Hypothalamus (tissue), 51 donors: ENCODE results near the gene PSMC4.
A peak's percentile ranks its signal among the peaks of the same experiment; 100 is the strongest.

ENCODE experiments used
- DNase-seq, 51 donors: peaks; one replicate each; lab custom pipeline; 2025; lab: John Stamatoyannopoulos, UW

The PSMC4 gene

GRCh38 chr19:39987167-39987566 lies 16.2 kb downstream of the PSMC4 start:
- DNase-seq: no peak

- no peak for DNase-seq
These were observed 16.6 kb downstream of the PSMC4 start for GRCh38 chr19:39987596-39987995.

GRCh38 chr19:39993605-39994004 lies 22.6 kb downstream of the PSMC4 start:
- no peak for DNase-seq

- DNase-seq: no peak
These were observed 23.4 kb downstream of the PSMC4 start for GRCh38 chr19:39994361-39994760.

DNA sequence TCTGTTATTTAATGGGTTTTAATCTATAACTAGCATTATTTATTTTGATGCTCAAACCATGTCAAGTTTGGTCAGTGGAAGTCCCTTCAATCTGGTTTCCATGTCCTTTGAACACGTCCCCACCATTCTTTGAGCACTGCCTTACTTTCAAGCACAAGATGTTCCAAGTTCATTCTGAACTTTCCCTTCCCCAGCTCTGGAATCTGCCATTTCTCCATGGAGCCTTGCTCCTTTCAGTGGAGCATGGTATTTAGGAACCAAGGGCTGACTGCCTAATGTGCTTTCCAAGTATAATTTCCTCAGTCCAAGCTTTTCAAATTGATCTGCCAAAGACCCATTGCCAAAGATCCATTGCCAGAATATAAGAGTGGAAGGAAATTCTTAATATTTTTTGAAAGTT lies 24.8 kb downstream of the PSMC4 start:
- no peak for DNase-seq

GRCh38 chr19:39996218-39996810 lies 25.3 kb downstream of the PSMC4 start:
- peak in 11 of 51 donors; percentile 4 to 70 (median 35) for DNase-seq

- DNase-seq: peak; percentile 57 to 94 (median 84)
These were observed 26.1 kb downstream of the PSMC4 start, which contains the start of gene ZNF546 for GRCh38 chr19:39996811-39997637. TSS of gene ZNF546 (plus strand) at chr19:39997060. CDS start at chr19:39998327, 1,267 bp downstream.

- DNase-seq: no peak
These were observed 26.8 kb downstream of the PSMC4 start for GRCh38 chr19:39997638-39998216.

- no peak for DNase-seq
These were observed 27.5 kb downstream of the PSMC4 start for GRCh38 chr19:39998501-39998900.

DNA sequence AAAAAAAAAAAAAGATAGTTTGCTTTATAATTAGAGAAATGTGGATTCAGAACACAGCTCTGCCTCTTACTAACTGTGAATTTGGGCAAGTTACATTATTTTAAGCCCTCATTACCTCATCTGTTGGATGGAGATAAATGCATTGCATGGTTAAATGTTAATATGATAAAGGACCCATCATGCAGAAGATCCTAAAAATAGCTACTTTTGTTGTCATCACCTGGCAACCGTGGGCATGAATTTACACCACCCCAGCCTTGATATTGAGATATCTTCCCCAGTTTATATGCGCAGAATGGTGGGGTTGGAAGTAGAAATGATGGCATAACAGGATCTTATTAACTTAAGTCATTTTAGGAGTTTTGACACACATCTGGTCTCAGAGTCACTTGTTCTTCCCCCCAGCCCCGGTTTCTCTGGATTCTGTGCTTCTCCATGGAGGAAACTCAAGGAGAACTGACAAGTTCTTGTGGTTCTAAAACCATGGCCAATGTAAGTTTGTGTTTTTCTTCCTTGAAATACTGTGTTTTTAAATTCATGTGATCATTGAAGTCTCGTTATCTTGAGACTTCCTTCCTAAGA lies 34.8 kb downstream of the PSMC4 start:
- DNase-seq: no peak

- DNase-seq: no peak
These were observed 35.3 kb downstream of the PSMC4 start for GRCh38 chr19:40006273-40006691.

GRCh38 chr19:40009674-40010073 lies 38.7 kb downstream of the PSMC4 start:
- DNase-seq: no peak

GRCh38 chr19:40013991-40014390 lies 43.0 kb downstream of the PSMC4 start:
- no peak for DNase-seq

GRCh38 chr19:40023969-40024368 lies 53.0 kb downstream of the PSMC4 start:
- DNase-seq: no peak

DNA sequence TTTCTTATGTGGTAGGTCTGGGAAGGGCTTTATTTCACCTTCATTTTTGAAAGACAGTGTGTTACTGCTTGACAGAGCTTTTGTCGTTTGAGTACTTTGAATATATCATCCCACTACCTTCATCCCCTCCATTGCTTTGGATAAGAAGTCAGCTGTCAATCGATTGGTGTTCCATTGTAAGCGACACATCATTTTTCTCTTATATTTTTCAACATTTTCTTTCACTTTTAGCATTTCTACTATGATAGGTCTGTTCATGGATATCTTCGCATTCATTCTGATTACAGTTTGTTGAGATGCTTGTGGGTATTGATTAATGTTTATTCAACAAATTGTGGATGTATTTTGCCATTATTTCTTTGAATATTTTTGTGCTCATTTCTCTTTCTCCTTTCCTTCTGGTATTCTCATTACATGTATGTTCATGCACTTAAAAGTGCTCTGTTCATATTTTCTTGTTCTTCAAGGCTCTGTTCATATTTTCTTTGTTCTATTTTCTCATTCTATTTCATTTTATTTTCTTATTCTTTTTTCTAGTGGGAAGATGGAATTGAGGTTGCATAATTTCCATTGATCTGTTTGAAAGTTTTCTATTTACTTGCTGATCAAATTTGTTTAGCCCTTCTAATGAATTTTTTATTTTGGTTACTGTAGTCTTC lies 55.1 kb downstream of the PSMC4 start:
- no peak for DNase-seq

DNA sequence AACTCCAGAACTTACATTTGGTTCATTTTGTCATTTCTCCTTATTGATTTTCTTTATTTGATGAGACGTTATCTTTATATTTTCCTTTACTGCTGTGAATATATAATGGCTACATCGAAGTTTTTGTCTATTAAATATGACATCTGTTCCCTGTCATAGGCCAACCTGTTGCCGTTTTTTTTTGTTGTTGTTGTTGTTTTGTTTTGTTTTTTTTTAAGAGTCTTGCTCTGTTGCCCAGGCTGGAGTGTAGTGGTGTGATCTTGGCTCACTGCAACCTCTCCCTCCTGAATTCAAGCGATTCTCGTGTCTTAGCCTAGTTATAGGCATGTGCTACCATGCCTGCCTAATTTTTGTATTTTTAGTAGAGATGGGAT lies 55.6 kb downstream of the PSMC4 start:
- no peak for DNase-seq
